ENCODE results near the gene CD207. TPM values are rescaled to one million over a fixed set of nuclear protein-coding genes. Genes with fewer than 3 reads are reported as not detected.
"Not testable (repeated sequence)": the region's sequence is repeated elsewhere in the genome, so short reads cannot be mapped to it uniquely, and the experiment has no call there.

Gene CD207
- total RNA-seq (2014; rRNA removed) (not detected in 2 replicates), Bru-seq, nascent RNA (percentile 10 among the genes with signal in this experiment), BruChase-seq, experiment 1, labeled RNA remaining after a 6-hour chase (percentile 17 among the genes with signal in this experiment), BruChase-seq, experiment 2, labeled RNA remaining after a 2-hour chase (percentile 16 among the genes with signal in this experiment)
- long read RNA-seq, partial matches to known transcripts, result 0 of 1 reads
- long read RNA-seq, other reads (novel, unspliced or antisense), result 1 of 1 reads

GRCh38 chr2:70835643-70836042 lies at the start of gene CD207:
Gene CD207 (minus strand): TSS chr2:70835816. CDS start chr2:70835776, 40 bp downstream.
- ATAC-seq (no peak), DNase-seq (no peak)
- no TSS peak for BruUV-seq (replicated peaks)
- Histone ChIP-seq H3K36me3 (ENCODE audit: low read depth, low read length) (no peaks in the 10 kb centered on the region), H3F3A (ENCODE audit: low read length, unreplicated experiment) (no peaks in the 10 kb centered on the region), H2AFZ (ENCODE audit: low read length) (no peak within 1 kb of the TSS), H3K9ac (ENCODE audit: low read length) (no peak within 1 kb of the TSS), H4K20me1 (ENCODE audit: low read length) (no peaks in the 10 kb centered on the region), H3K9me3 (ENCODE audit: low read length) (no peaks in the 10 kb centered on the region), H3K79me2 (ENCODE audit: low read length) (no peaks in the 10 kb centered on the region), H3K4me3 (ENCODE audit: low read length) (no peak within 1 kb of the TSS), H3K27me3 (ENCODE audit: low read length) (peaks cover 92% of the 10 kb centered on the region), H3K27ac (ENCODE audit: low read length) (no peak within 1 kb of the TSS), H3K4me1 (ENCODE audit: insufficient read depth, low read length) (no peaks in the 10 kb centered on the region), H3K9me2 (replicated peaks; ENCODE audit: low read length) (no peaks in the 10 kb centered on the region), H3K4me2 (ENCODE audit: low read length) (no peak within 1 kb of the TSS)
- CTCF ChIA-PET, result no interaction called here
- intact Hi-C loops (cut with micrococcal nuclease), result no loop called here
- POLR2A ChIA-PET (ENCODE audit: unreplicated experiment), result no interaction called here
- TF ChIP-seq EZH2phosphoT487 (IDR thresholded peaks at IDR 0.05; ENCODE audit: borderline replicate concordance, low read length) (no peak), EZH2 (IDR thresholded peaks at IDR 0.05; ENCODE audit: low read length, unreplicated experiment) (no peak)
- TF ChIP-seq, protein P1, sequence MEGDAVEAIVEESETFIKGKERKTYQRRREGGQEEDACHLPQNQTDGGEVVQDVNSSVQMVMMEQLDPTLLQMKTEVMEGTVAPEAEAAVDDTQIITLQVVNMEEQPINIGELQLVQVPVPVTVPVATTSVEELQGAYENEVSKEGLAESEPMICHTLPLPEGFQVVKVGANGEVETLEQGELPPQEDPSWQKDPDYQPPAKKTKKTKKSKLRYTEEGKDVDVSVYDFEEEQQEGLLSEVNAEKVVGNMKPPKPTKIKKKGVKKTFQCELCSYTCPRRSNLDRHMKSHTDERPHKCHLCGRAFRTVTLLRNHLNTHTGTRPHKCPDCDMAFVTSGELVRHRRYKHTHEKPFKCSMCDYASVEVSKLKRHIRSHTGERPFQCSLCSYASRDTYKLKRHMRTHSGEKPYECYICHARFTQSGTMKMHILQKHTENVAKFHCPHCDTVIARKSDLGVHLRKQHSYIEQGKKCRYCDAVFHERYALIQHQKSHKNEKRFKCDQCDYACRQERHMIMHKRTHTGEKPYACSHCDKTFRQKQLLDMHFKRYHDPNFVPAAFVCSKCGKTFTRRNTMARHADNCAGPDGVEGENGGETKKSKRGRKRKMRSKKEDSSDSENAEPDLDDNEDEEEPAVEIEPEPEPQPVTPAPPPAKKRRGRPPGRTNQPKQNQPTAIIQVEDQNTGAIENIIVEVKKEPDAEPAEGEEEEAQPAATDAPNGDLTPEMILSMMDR (conservative IDR thresholded peaks at IDR 0.05; ENCODE audit: low read depth, low read length), result no peak

DNA sequence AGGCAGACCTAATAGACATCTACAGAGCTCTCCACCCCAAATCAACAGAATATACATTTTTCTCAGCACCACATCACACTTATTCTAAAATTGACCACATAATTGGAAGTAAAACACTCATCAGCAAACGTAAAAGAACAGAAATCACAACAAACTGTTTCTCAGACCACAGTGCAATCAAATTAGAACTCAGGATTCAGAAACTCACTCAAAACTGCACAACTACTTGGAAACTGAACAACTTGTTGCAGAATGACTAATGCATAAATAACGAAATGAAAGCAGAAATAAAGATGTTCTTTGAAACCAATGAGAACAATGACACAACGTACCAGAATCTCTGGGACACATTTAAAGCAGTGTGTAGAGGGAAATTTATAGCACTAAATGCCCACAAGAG lies 42.9 kb upstream of the CD207 start:
- POLR2A ChIA-PET (ENCODE audit: unreplicated experiment); DNase-seq; H4K20me1 ChIP-seq (ENCODE audit: low read length); H3K9me3 ChIP-seq (ENCODE audit: low read length); H2AFZ ChIP-seq (ENCODE audit: low read length); CTCF ChIA-PET; H3K27ac ChIP-seq (ENCODE audit: low read length); H3F3A ChIP-seq (ENCODE audit: low read length, unreplicated experiment); H3K9ac ChIP-seq (ENCODE audit: low read length); BruUV-seq (replicated peaks); H3K36me3 ChIP-seq (ENCODE audit: low read depth, low read length); H3K4me2 ChIP-seq (ENCODE audit: low read length); H3K79me2 ChIP-seq (ENCODE audit: low read length); H3K4me1 ChIP-seq (ENCODE audit: insufficient read depth, low read length); intact Hi-C loops (cut with micrococcal nuclease); H3K4me3 ChIP-seq (ENCODE audit: low read length); H3K9me2 ChIP-seq (replicated peaks; ENCODE audit: low read length); ATAC-seq: not testable (repeated sequence)
- H3K27me3 ChIP-seq (ENCODE audit: low read length), result peaks cover 28% of the 10 kb centered on the region

DNA sequence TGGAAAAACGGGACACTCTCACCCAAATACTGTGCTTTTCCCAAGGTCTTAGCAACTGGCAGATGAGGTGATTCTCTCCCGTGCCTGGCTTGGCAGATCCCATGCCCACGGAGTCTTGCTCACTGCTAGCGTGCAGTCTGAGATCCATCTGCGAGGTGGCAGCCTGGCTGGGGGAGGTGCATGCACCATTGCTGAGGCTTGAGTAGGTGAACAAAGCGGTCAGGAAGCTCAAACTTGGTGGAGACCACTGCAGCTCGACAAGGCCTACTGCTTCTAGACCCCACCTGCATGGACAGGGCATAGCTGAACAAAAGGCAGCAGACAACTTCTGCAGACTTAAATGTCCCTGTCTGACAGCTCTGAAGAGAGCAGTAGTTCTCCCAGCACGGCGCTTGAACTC lies 40.5 kb upstream of the CD207 start:
- ATAC-seq; H3K4me1 ChIP-seq (ENCODE audit: insufficient read depth, low read length); intact Hi-C loops (cut with micrococcal nuclease); H3K36me3 ChIP-seq (ENCODE audit: low read depth, low read length); H3F3A ChIP-seq (ENCODE audit: low read length, unreplicated experiment); H3K4me3 ChIP-seq (ENCODE audit: low read length); DNase-seq; H3K79me2 ChIP-seq (ENCODE audit: low read length); H3K9me3 ChIP-seq (ENCODE audit: low read length); H3K27ac ChIP-seq (ENCODE audit: low read length); BruUV-seq (replicated peaks); POLR2A ChIA-PET (ENCODE audit: unreplicated experiment); H3K4me2 ChIP-seq (ENCODE audit: low read length); H3K9ac ChIP-seq (ENCODE audit: low read length); H3K9me2 ChIP-seq (replicated peaks; ENCODE audit: low read length); H4K20me1 ChIP-seq (ENCODE audit: low read length); H2AFZ ChIP-seq (ENCODE audit: low read length): not testable (repeated sequence)
- H3K27me3 ChIP-seq (ENCODE audit: low read length), result peaks cover 23% of the 10 kb centered on the region
- CTCF ChIA-PET, result interaction anchor here (0.6 to 0.7 kb wide), 2 partner anchors 14 to 18 kb away, joined by 3 read pairs; no protein-coding TSS in a partner anchor

GRCh38 chr2:70873541-70873940 lies 37.9 kb upstream of the CD207 start:
- Histone ChIP-seq H3K9me2 (replicated peaks; ENCODE audit: low read length) (no peaks in the 10 kb centered on the region), H2AFZ (ENCODE audit: low read length) (no peak overlapping the region), H4K20me1 (ENCODE audit: low read length) (no peaks in the 10 kb centered on the region), H3K9ac (ENCODE audit: low read length) (no peak overlapping the region), H3K4me1 (ENCODE audit: insufficient read depth, low read length) (no peaks in the 10 kb centered on the region; the same call in 1 of the 2 replicates), H3K4me2 (ENCODE audit: low read length) (no peak overlapping the region), H3K27me3 (ENCODE audit: low read length) (peaks cover 23% of the 10 kb centered on the region), H3K9me3 (ENCODE audit: low read length) (no peaks in the 10 kb centered on the region), H3K27ac (ENCODE audit: low read length) (no peak overlapping the region), H3F3A (ENCODE audit: low read length, unreplicated experiment) (no peaks in the 10 kb centered on the region), H3K79me2 (ENCODE audit: low read length) (no peaks in the 10 kb centered on the region), H3K36me3 (ENCODE audit: low read depth, low read length) (no peaks in the 10 kb centered on the region), H3K4me3 (ENCODE audit: low read length) (no peak overlapping the region)
- intact Hi-C loops (cut with micrococcal nuclease), result no loop called here
- TF ChIP-seq EZH2phosphoT487 (IDR thresholded peaks at IDR 0.05; ENCODE audit: borderline replicate concordance, low read length), result no peak
- TF ChIP-seq, protein P1 (conservative IDR thresholded peaks at IDR 0.05; ENCODE audit: low read depth, low read length), result no peak
- TF ChIP-seq EZH2 (IDR thresholded peaks at IDR 0.05; ENCODE audit: low read length, unreplicated experiment), result no peak
- DNase-seq, result no peak
- BruUV-seq (replicated peaks), result no TSS peak
- no peak for ATAC-seq
- POLR2A ChIA-PET (ENCODE audit: unreplicated experiment), result no interaction called here
- CTCF ChIA-PET, result interaction anchor here (0.6 kb wide), 1 partner anchor 29 kb away, joined by 3 read pairs; no protein-coding TSS in a partner anchor
